HG02885 (cell line): ENCODE results near the gene PCDHGB3.
"Not testable (repeated sequence)": the region's sequence is repeated elsewhere in the genome, so short reads cannot be mapped to it uniquely, and the experiment has no call there.

Source experiments
- ATAC-seq: cut with Tn5 transposase; IDR thresholded peaks from one replicate; pipeline ENCODE4 v1.9.1; 2021; ENCODE audit warnings: mild to moderate bottlenecking; ENCODE audit not compliant: unreplicated experiment, poor library complexity

The PCDHGB3 gene

DNA sequence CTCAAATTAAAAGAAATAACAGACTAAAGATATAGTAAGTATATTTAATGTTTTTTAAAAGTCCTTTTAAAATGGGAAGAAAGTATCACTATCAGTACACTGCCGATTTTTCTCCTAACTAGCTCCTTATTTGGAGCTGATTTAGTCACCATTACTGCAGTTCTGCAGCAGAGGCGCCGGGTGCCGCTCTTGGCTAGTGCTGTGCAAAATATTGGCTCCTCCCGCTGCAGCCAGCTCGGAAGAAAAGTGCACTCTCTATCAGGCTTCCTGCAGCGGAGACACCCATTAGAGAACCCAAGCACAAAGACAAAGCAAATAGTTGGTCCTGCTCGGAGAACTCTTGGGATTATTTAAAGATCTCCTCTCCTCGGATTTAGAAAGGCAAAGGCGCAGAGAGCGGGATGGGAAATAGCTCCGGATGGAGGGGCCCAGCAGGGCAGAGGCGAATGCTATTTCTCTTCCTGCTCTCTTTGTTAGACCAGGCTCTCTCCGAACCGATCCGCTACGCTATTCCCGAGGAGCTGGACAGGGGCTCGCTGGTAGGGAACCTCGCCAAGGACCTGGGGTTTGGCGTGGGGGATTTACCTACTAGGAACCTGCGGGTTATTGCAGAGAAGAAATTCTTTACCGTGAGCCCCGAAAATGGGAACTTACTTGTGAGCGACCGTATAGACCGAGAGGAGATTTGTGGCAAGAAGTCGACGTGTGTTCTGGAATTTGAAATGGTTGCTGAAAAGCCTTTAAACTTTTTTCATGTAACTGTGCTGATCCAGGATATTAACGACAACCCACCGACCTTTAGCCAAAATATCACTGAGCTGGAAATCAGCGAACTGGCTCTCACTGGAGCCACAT is at the start of gene PCDHGB3:
TSS of gene PCDHGB3 (plus strand) at position 249 of the 855 bp plus-strand sequence. CDS start at position 402, 153 bp downstream.
- peak; percentile 97 for ATAC-seq

DNA sequence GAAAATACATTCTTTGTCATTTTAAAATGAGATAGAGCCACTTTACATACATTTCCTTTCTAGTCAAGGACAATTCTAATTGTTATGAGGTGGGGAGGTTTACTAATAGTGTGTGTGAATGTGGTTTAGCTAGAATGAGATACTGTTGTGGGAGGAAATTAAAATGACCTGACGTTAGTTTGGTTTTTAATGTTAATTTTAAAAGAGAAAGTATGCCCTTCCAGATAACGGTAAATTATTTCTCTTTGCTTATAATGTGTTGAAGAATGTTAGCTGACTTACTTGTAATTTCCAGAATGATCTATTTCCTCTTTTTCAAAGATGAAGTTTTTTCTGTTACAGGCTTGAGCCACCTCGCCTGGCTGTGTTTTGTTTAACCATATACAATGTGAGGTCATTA is 47.8 kb upstream of the PCDHGB3 start:
- ATAC-seq = no peak

DNA sequence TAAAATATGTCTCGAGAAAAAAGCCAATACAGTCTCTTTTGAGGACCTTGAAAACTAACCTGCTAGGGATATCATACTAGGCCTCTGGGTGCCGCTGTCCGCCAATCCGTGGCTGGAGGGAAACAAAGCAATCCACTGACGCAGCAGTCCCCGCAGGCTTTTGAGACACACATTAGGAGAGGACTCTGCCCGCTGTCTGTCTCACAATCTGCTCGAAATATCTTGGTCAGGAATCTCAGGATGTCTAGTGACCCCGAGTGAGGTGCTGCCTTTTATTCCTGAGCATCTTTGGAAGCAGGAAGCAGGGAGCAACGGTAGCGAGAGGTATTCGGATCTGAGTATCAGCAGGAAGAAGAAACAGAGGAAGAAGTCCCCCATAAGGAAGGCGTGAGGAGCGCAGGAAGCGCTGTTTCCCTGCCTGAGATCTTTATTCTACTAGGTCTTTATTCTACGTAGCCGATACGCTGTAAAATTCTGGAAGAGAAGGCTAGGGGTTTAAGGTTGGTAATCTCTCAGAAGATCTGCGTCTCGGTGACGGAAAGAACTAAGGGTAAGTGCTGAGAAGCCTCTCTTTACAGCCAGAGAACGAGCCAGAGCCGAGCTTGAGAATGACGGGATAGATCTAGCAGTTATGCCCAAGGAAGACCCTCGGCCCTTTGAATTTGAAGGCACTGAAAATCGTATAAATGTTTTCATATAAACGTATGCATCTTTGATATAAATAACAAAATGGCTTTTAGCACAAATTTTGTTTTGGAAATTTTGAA is 43.8 kb upstream of the PCDHGB3 start:
- ATAC-seq = peak; percentile 68

DNA sequence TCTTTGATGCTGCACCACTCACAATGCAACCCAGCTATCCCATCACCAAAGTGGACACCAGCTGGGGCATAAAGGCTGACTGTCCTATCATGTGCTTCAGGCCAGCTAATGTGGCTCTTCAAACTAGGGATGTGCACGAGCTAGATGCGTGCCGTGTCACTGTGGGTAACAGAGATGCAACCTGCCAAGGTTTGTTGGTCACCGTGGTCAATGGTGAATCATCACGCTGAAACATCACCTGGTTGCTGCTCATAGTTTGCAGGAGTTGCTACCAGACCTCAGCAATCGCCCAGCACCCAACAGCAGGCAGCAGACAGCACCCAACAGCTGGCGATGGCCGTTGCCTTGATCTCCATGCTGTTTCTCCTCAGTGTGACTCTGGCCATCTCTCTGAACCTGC is 41.8 kb upstream of the PCDHGB3 start:
- ATAC-seq = no peak

DNA sequence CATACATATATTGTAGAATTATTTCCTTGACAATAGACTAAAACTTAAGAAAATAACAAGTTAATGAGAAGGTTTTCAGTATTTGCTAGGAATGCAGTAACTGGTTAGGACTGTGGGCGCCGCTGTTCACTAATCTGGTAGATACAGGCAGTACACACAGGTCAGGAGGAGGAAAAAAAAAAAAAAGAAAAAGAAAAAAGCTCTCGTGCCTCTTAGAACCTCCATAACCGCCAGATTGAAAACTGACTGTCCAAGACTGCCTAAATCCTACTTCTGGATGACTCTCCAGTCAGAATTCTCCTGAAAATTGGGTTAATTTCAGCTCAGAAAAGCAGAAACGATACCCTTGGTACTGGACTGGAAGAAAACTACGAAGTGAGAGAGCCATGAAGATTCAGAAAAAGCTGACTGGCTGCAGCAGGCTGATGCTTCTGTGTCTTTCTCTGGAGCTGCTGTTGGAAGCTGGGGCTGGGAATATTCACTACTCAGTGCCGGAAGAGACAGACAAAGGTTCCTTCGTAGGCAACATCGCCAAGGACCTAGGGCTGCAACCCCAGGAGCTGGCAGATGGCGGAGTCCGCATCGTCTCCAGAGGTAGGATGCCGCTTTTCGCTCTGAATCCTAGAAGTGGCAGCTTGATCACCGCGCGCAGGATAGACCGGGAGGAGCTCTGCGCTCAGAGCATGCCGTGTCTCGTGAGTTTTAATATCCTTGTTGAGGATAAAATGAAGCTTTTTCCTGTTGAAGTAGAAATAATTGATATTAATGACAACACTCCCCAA is 39.6 kb upstream of the PCDHGB3 start, which contains the start of gene PCDHGA1:
TSS of gene PCDHGA1 (plus strand) at position 216 of the 782 bp plus-strand sequence.
- ATAC-seq = peak; percentile 76

DNA sequence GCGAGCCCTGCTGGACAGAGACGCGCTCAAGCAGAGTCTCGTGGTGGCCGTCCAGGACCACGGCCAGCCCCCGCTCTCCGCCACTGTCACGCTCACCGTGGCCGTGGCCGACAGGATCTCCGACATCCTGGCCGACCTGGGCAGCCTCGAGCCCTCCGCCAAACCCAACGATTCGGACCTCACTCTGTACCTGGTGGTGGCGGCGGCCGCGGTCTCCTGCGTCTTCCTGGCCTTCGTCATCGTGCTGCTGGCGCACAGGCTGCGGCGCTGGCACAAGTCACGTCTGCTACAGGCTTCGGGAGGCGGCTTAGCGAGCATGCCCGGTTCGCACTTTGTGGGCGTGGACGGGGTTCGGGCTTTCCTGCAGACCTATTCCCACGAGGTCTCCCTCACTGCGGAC is 37.5 kb upstream of the PCDHGB3 start:
- ATAC-seq = not testable (repeated sequence)

DNA sequence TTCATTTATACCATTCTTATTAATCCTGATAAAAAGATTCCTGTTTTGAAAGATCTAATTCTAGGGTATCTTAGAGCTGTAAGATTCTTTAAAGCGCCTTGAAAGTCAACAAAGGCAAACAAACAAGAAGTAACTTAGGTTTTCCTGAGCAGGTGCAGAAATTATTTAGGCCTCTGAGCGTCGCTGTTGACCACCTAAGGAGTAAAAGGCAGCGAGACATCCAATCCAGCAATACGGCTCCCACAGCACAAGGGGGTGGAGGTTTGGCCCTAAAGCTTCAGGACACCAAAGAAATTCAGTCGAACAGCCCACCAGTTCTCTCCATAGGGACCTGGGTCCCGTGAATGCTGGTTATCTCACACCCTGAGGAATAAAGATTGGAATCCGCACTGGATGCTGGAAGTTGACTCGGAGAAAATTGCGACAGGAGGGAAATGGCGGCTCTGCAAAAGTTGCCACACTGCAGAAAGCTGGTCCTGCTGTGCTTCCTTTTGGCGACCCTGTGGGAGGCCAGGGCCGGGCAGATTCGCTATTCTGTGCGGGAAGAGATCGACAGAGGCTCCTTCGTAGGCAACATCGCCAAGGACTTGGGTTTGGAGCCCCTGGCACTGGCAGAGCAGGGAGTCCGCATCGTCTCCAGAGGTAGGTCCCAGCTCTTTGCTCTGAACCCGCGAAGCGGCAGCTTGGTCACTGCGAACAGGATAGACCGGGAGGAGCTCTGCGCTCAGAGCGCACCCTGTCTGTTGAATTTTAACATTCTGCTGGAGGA is 31.3 kb upstream of the PCDHGB3 start, which contains the start of gene PCDHGA2:
TSS of gene PCDHGA2 (plus strand) at position 223 of the 769 bp plus-strand sequence.
- no peak for ATAC-seq

DNA sequence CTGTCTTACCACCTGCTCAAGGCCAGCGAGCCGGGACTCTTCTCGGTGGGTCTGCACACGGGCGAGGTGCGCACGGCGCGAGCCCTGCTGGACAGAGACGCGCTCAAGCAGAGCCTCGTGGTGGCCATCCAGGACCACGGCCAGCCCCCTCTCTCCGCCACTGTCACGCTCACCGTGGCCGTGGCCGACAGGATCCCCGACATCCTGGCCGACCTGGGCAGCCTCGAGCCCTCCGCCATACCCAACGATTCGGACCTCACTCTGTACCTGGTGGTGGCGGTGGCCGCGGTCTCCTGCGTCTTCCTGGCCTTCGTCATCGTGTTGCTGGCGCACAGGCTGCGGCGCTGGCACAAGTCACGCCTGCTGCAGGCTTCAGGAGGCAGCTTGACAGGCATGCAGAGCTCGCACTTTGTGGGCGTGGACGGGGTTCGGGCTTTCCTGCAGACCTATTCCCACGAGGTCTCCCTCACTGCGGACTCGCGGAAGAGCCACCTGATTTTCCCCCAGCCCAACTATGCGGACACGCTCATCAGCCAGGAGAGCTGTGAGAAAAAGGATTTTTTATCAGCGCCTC is 29.2 kb upstream of the PCDHGB3 start:
- not testable (repeated sequence) for ATAC-seq

DNA sequence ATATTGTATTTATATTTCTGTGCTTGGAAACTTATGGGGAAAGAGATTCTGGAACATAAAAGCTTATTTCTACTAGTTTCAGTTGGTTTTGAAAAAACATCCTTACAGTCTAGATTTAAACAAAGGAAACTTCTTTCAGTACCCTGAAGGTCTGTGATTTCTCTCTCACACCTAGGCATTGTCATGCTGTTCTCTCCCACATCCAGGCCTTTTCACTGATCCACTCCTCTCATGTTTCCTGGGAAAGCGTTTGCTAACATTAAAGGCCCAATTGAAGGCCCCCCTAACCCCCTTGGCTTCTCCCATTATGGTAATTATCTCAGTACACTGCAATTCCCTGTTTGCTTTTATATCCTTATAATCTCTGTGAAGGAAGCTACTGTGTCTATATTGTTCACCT is 27.3 kb upstream of the PCDHGB3 start:
- ATAC-seq = no peak

DNA sequence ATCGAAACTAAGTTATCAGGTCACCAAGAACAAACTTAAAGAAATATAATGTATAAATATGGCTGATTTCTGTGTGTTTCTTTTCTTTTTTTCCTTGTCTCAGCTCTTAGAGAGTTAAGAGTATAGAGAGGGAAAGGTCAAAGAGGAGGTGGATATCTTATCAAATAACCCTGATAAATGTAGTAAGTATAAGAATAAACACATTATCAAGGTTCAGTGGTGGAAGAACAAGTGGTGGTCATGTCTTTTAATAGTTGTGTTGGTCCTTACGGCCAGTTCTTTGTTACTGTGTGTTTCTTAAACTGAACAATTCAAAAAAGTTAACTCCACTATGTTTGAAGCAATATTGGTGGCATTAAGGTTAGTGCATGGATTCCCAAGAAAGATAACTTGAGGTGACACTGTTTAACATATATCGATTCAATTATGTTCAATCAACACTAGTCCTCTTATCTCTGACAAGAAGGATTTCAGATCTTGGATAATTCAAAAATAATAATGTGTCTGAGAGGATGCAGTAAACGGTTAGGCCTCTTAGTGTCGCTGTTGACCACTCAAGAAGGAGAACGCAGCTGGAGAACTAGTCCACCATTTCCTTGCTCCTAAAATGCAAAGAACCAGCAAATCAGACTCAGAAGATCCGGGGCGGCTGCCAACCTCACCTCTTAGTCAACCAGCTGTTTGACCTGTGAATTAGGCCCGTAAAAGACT is 26.6 kb upstream of the PCDHGB3 start, which contains the start of gene PCDHGA3:
TSS of gene PCDHGA3 (plus strand) at position 588 of the 711 bp plus-strand sequence. CDS start 205 bp downstream, outside the sequence.
- no peak for ATAC-seq

DNA sequence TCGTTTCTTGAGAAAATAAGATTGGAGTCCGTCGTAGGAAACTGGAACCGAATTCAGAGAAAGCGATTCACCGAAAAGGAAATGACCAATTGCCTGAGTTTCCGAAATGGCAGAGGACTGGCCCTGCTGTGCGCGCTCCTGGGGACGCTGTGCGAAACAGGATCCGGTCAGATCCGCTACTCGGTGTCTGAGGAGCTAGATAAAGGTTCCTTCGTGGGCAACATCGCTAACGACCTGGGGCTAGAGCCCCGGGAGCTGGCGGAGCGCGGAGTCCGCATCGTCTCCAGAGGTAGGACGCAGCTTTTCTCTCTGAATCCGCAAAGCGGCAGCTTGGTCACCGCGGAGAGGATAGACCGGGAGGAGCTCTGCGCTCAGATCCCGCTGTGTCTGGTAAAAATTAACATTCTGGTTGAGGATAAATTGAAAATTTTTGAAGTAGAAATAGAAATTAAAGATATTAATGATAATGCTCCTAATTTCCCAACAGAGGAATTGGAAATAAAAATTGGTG is 26.0 kb upstream of the PCDHGB3 start:
- no peak for ATAC-seq

DNA sequence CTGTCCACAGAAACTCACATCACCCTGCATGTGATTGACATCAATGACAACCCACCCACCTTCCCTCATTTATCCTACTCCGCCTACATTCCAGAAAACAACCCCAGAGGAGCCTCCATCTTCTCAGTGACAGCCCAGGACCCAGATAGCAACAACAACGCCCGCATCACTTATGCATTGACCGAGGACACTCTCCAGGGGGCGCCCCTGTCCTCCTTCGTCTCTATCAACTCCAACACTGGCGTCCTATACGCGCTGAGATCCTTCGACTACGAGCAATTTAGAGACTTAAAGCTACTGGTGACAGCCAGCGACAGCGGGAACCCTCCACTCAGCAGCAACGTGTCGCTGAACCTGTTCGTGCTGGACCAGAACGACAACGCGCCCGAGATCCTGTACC is 24.7 kb upstream of the PCDHGB3 start:
- no peak for ATAC-seq

DNA sequence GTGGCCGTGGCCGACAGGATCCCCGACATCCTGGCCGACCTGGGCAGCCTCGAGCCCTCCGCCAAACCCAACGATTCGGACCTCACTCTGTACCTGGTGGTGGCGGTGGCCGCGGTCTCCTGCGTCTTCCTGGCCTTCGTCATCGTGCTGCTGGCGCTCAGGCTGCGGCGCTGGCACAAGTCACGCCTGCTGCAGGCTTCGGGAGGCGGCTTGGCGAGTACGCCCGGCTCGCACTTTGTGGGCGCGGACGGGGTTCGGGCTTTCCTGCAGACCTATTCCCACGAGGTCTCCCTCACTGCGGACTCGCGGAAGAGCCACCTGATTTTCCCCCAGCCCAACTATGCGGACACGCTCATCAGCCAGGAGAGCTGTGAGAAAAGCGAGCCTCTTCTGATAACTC is 24.0 kb upstream of the PCDHGB3 start:
- ATAC-seq = not testable (repeated sequence)

DNA sequence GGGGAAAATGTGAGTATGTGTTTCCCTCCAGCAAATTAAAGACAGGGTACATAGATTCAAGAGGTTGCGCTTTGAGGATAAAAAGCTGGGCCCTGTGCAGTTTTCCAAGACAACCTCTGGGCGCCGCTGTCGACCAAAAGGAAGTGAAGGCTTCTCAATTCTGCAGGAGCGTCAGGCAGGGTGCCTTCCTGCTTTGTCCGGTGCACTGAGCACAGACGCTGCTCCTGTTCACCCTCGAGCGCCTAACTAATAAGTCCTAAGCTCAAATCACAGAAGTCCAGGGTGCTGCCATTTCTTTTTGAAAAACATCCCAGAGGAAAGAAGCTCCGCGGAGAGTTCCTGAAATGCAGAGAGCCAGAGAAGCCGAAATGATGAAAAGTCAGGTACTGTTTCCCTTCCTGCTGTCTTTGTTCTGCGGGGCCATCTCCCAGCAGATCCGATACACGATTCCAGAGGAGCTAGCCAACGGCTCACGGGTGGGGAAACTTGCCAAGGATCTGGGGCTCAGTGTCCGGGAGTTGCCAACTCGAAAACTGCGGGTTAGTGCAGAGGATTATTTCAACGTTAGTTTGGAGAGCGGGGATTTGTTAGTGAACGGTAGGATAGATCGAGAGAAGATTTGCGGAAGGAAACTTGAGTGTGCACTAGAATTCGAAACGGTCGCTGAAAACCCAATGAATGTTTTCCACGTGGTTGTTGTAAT is 20.0 kb upstream of the PCDHGB3 start, which contains the start of gene PCDHGB1:
TSS of gene PCDHGB1 (plus strand) at position 183 of the 703 bp plus-strand sequence. CDS start at position 345, 162 bp downstream.
- ATAC-seq = no peak

DNA sequence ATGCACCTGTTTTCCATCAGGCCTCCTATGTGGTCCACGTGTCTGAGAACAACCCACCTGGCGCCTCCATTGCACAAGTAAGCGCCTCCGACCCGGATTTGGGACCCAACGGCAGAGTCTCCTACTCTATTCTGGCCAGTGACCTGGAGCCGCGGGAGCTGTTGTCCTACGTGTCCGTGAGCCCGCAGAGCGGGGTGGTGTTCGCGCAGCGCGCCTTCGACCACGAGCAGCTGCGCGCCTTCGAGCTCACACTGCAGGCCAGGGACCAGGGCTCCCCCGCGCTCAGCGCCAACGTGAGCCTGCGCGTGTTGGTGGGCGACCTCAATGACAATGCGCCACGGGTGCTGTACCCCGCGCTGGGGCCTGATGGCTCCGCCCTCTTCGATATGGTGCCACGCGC is 18.5 kb upstream of the PCDHGB3 start:
- no peak for ATAC-seq

DNA sequence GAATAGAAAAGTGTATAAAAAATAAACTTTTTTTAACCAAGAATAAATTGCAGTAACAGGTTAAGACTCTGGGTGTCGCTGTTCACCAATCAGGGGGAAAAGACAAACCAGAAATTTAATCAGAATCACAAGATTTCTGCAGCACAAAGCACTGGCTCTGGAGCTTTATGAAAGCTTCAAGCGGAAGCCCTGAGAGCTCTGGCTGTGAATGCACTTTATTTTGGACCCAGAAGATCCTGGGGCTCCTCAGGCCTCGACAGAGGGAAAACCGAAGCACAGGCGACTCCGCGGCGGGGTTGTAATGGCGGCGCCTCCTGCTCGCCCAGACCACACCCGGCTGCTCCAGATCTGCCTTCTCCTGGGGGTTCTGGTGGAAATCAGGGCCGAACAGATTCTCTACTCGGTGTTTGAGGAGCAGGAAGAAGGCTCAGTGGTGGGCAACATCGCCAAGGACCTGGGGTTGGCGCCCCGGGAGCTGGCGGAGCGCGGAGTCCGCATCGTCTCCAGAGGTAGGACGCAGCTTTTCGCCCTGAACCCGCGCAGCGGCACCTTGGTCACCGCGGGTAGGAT is 15.1 kb upstream of the PCDHGB3 start, which contains the start of gene PCDHGA4:
TSS of gene PCDHGA4 (plus strand) at position 122 of the 570 bp plus-strand sequence. CDS start at position 209, 87 bp downstream.
- no peak for ATAC-seq

DNA sequence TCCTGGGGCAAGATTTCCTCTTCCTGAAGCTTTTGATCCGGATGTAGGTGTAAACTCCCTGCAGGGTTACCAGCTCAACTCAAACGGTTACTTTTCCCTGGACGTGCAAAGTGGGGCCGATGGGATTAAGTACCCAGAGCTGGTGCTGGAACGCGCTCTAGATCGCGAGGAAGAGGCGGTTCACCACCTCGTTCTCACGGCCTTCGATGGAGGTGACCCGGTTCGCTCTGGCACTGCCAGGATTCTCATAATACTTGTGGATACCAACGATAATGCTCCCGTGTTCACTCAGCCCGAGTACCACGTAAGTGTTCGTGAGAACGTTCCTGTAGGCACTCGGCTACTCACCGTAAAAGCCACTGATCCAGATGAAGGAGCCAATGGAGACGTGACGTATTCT is 14.4 kb upstream of the PCDHGB3 start:
- no peak for ATAC-seq
